Rectal smooth muscle tissue (tissue), 1 donor: ENCODE measurements around the gene TRABD2B.
A peak's percentile ranks its signal among the peaks of the same experiment; 100 is the strongest.
"Not testable (repeated sequence)": the region's sequence is repeated elsewhere in the genome, so short reads cannot be mapped to it uniquely, and the experiment has no call there.

ENCODE experiments used
- H3K27ac ChIP-seq: one replicate; pipeline ENCODE4 v1.7.0; 2013; ENCODE audit warnings: low read depth, low read length, inconsistent platforms
- H3K27me3 ChIP-seq: one replicate; pipeline ENCODE4 v1.7.0; 2013; ENCODE audit warnings: low read length; ENCODE audit not compliant: control insufficient read depth, insufficient read depth
- H3K36me3 ChIP-seq: one replicate; pipeline ENCODE4 v1.7.0; 2013; ENCODE audit warnings: low read length; ENCODE audit not compliant: control insufficient read depth, insufficient read depth
- H3K4me1 ChIP-seq: one replicate; pipeline ENCODE4 v1.7.0; 2013; ENCODE audit warnings: low read length; ENCODE audit not compliant: control insufficient read depth, insufficient read depth
- H3K4me3 ChIP-seq: one replicate; pipeline ENCODE4 v1.7.0; 2013; ENCODE audit warnings: low read length
- H3K9ac ChIP-seq: one replicate; pipeline ENCODE4 v1.7.0; 2013; ENCODE audit warnings: low read length

Gene TRABD2B

GRCh38 chr1:47969478-47969877, 27.7 kb downstream of the TRABD2B start:
- H3K27ac ChIP-seq = no peak overlapping the region
- H3K4me1 ChIP-seq = no peaks in the 10 kb centered on the region
- no peaks in the 10 kb centered on the region for H3K27me3 ChIP-seq
- no peak overlapping the region for H3K4me3 ChIP-seq
- no peaks in the 10 kb centered on the region for H3K36me3 ChIP-seq
- no peak overlapping the region for H3K9ac ChIP-seq

GRCh38 chr1:47968556-47968888, 28.7 kb downstream of the TRABD2B start:
- no peak overlapping the region for H3K4me3 ChIP-seq
- H3K9ac ChIP-seq = no peak overlapping the region
- H3K36me3 ChIP-seq = no peaks in the 10 kb centered on the region
- no peak overlapping the region for H3K27ac ChIP-seq
- H3K27me3 ChIP-seq = no peaks in the 10 kb centered on the region
- H3K4me1 ChIP-seq = peaks cover 7% of the 10 kb centered on the region

GRCh38 chr1:47967864-47968555, 29.2 kb downstream of the TRABD2B start:
- Histone ChIP-seq H3K27me3 (no peaks in the 10 kb centered on the region), H3K36me3 (no peaks in the 10 kb centered on the region), H3K4me1 (peaks cover 12% of the 10 kb centered on the region), H3K4me3 (no peak overlapping the region), H3K27ac (no peak overlapping the region), H3K9ac (no peak overlapping the region)

- no peaks in the 10 kb centered on the region for H3K36me3 ChIP-seq
- H3K27me3 ChIP-seq = no peaks in the 10 kb centered on the region
- no peak overlapping the region for H3K27ac ChIP-seq
- H3K9ac ChIP-seq = no peak overlapping the region
- peaks cover 14% of the 10 kb centered on the region for H3K4me1 ChIP-seq
- H3K4me3 ChIP-seq = no peak overlapping the region
Observed at GRCh38 chr1:47965816-47966215, 31.4 kb downstream of the TRABD2B start.

- H3K27ac ChIP-seq = no peak overlapping the region
- H3K36me3 ChIP-seq = no peaks in the 10 kb centered on the region
- no peak overlapping the region for H3K4me3 ChIP-seq
- H3K27me3 ChIP-seq = no peaks in the 10 kb centered on the region
- H3K9ac ChIP-seq = no peak overlapping the region
- H3K4me1 ChIP-seq = peaks cover 14% of the 10 kb centered on the region
Observed at GRCh38 chr1:47964636-47965035, 32.5 kb downstream of the TRABD2B start.

GRCh38 chr1:47963568-47964358, 33.4 kb downstream of the TRABD2B start:
- Histone ChIP-seq H3K27me3 (no peaks in the 10 kb centered on the region), H3K9ac (no peak overlapping the region), H3K36me3 (no peaks in the 10 kb centered on the region), H3K4me3 (no peak overlapping the region), H3K27ac (peak overlapping the region; percentile 21), H3K4me1 (peaks cover 14% of the 10 kb centered on the region)

- Histone ChIP-seq H3K27me3 (no peaks in the 10 kb centered on the region), H3K4me3 (no peak overlapping the region), H3K27ac (no peak overlapping the region), H3K4me1 (peaks cover 14% of the 10 kb centered on the region), H3K9ac (no peak overlapping the region), H3K36me3 (no peaks in the 10 kb centered on the region)
Observed at GRCh38 chr1:47962750-47963492, 34.3 kb downstream of the TRABD2B start.

- H3K27ac ChIP-seq, H3K9ac ChIP-seq, H3K4me3 ChIP-seq, H3K36me3 ChIP-seq, H3K27me3 ChIP-seq: not testable (repeated sequence)
- peaks cover 14% of the 10 kb centered on the region for H3K4me1 ChIP-seq
Observed at GRCh38 chr1:47961835-47962234, 35.4 kb downstream of the TRABD2B start.

- H3K4me1 ChIP-seq, H3K9ac ChIP-seq, H3K27me3 ChIP-seq, H3K4me3 ChIP-seq, H3K27ac ChIP-seq, H3K36me3 ChIP-seq: not testable (repeated sequence)
Observed at GRCh38 chr1:47956491-47956890, 40.7 kb downstream of the TRABD2B start.

GRCh38 chr1:47953661-47954060, 43.5 kb downstream of the TRABD2B start:
- Histone ChIP-seq H3K27ac (no peak overlapping the region), H3K27me3 (no peaks in the 10 kb centered on the region), H3K9ac (no peak overlapping the region), H3K4me1 (no peaks in the 10 kb centered on the region), H3K36me3 (no peaks in the 10 kb centered on the region), H3K4me3 (no peak overlapping the region)

- Histone ChIP-seq H3K27me3 (no peaks in the 10 kb centered on the region), H3K4me1 (no peaks in the 10 kb centered on the region), H3K27ac (no peak overlapping the region), H3K36me3 (no peaks in the 10 kb centered on the region), H3K9ac (no peak overlapping the region), H3K4me3 (no peak overlapping the region)
Observed at GRCh38 chr1:47951545-47952235, 45.5 kb downstream of the TRABD2B start.

GRCh38 chr1:47951026-47951425, 46.2 kb downstream of the TRABD2B start:
- H3K9ac ChIP-seq = no peak overlapping the region
- H3K27me3 ChIP-seq = no peaks in the 10 kb centered on the region
- H3K36me3 ChIP-seq = no peaks in the 10 kb centered on the region
- no peaks in the 10 kb centered on the region for H3K4me1 ChIP-seq
- H3K27ac ChIP-seq = no peak overlapping the region
- H3K4me3 ChIP-seq = no peak overlapping the region
